GM19468 (cell line): ENCODE data around the gene BTBD10.

ENCODE experiments used
- ATAC-seq: cut with Tn5 transposase; IDR thresholded peaks from one replicate; pipeline ENCODE4 v1.9.1; 2021; ENCODE audit warnings: mild to moderate bottlenecking, moderate library complexity, moderate number of reproducible peaks; ENCODE audit not compliant: unreplicated experiment; ENCODE audit errors: extremely low read depth

Gene BTBD10

GRCh38 chr11:13462901-13463778 lies at the start of gene BTBD10:
Gene BTBD10 (minus strand): TSS chr11:13463222. CDS start chr11:13445124, 18,098 bp downstream.
- ATAC-seq = peak; percentile 97

- ATAC-seq = no peak
These were observed 40.4 kb upstream of the BTBD10 start for GRCh38 chr11:13503393-13503792.

GRCh38 chr11:13502492-13502891 lies 39.5 kb upstream of the BTBD10 start:
- no peak for ATAC-seq

DNA sequence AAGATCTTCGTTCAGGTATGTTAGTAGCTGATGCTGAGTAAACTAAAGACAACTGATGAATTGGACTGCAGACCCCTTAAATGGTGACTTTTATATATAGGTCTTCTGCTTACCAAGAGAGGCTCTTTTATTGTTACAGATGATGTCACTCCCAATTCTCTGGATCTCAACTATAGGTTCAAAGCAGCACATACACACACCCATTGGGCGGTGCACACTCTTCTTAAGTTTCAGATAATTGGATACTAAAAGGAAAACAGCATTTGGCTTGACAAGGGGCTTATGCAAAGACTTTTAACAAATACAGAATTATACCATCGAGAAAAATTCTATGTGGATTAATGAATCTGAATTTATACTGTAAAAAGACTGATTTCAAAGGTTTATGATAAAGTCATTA lies 32.9 kb upstream of the BTBD10 start, which contains the start of gene PTH:
TSS of gene PTH (minus strand) at position 69 of the 400 bp plus-strand sequence. CDS start 3,142 bp downstream, outside the sequence.
- ATAC-seq = no peak

DNA sequence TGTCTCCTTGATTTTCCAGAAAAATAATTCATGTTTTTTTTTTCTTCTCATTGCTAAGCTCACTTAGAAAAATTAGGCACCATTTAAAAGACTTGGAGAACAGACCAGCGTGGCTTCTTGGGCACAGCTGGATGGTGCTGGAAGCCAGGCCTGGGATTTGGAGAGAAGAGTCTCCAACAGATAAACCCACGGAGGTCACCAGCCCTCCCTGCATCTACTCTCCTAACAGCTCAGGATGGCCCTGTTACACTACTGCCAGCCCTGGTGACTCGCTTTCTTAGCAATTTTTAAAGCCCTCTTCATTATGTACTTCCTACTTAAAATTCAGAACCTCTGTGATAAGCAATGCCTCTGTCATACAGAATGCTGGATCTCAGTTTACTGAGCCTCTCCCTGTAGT lies 31.0 kb upstream of the BTBD10 start:
- no peak for ATAC-seq

DNA sequence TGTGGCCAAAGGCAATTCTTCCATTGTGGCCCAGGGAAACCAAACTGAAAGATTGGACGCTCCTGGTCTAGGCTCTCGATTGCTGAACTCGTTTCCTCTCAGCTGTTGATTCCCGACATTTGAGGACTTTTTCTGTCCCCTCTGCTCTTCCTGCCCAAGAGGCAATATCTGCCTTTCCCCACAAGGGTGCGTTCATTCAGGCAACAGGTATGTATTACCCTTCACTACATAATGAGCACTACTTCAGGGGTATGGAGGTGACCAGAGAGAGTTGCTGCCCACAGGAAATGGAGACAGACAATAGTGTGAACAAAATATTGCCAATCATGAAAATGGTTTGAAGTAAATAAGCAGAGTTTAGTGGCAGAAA lies 24.6 kb upstream of the BTBD10 start:
- ATAC-seq = no peak

DNA sequence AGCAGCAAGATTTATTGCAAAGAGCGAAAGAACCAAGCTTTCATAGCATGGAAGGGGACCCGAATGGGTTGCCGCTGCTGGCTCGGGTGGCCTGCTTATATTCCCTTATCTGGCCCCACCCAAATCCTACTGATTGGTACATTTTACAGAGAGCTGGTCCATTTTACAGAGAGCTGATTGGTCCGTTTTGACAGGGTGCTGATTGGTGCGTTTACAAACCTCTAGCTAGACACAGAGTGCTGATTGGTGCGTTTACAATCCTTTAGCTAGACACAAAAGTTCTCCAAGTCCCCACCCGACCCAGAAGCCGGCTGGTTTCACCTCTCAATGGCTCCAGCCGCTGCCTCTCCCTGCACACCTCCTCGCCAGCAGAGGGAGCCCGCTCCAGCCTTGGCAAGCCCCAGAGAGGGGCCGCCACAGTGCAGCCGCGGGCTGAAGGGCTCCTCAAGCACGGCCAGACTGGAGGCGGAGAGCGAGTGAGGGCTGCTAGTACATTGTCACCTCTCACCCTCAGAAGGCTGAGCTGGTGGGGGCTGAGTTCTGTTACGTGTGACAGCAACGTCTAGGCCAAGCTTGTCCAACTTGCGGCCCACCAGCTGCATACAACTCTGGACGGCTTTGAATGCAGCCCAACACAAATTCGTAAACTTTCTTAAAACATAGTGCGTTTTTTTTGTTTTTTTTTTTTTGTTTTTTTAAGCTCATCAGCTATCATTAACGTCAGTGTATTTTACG lies 24.1 kb upstream of the BTBD10 start:
- ATAC-seq = no peak

DNA sequence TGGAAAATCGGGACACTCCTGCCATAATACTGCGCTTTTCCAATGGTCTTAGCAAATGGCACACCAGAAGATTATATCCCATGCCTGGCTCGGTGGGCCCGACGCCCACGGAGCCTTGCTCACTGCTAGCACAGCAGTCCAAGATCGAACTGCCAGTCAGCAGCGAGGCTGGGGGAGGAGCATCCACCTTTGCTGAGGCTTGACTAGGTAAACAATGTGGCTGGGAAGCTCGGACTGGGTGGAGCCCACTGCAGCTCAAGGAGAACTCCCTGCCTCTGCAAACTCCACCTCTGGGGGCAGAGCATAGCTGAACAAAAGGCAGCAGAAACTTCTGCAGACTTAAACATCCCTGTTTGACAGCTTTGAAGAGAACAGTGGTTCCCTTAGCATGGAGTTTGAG lies 17.2 kb upstream of the BTBD10 start:
- no peak for ATAC-seq

GRCh38 chr11:13479688-13480087 lies 16.7 kb upstream of the BTBD10 start:
- no peak for ATAC-seq

GRCh38 chr11:13475091-13475490 lies 12.1 kb upstream of the BTBD10 start:
- no peak for ATAC-seq

GRCh38 chr11:13473013-13473722 lies 10.1 kb upstream of the BTBD10 start:
- no peak for ATAC-seq

GRCh38 chr11:13468750-13469149 lies 5.7 kb upstream of the BTBD10 start:
- ATAC-seq = no peak

DNA sequence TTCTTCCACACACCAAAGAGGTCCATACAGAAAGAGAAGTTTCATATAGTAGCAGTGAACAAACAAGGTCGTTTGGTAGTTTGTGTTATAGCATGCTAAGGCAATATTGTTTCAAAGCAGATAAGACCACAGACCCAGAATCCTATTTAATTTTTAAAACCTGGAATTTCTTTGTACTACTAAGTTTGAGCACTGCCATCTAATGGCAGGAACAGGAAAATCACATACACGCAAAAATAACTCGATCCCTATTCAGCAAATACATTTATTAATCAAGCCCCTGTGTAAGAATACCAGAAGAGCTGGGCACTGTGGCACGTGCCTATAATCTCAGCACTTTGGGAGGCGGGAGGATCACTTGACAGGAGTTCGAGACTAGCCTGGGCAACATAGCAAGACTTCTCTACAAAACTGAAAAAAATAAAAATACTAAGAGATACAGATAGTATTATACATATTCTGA lies 2.9 kb upstream of the BTBD10 start:
- no peak for ATAC-seq

DNA sequence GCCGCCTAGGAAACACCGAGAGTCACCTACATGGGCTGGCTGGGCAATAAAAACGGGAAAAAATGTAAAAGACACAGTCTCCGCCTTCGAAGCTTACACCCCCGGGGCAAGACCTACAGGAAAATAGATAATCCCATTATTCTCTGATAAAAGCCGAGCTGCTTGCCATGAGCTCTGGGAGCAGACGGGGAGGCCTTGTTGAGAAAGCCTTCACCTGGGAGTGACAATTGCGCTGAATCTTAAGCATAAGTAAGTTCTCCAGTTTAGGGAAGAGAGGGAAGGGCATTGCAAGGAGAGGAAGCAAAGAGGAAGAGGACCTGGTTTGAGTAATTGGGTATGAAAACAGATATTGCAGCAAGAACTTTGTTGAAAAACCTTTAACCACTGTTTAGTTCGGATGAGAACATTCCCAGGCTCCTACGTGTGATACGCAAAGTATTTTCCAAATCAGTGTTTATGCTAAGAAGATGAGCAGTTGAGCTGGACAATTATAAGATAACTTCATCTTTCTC lies 813 bp upstream of the BTBD10 start:
- no peak for ATAC-seq

GRCh38 chr11:13462311-13462900 lies 616 bp downstream of the BTBD10 start:
- no peak for ATAC-seq

GRCh38 chr11:13461291-13461690 lies 1.7 kb downstream of the BTBD10 start:
- no peak for ATAC-seq

- ATAC-seq = no peak
These were observed 12.1 kb downstream of the BTBD10 start for GRCh38 chr11:13450832-13451397.

DNA sequence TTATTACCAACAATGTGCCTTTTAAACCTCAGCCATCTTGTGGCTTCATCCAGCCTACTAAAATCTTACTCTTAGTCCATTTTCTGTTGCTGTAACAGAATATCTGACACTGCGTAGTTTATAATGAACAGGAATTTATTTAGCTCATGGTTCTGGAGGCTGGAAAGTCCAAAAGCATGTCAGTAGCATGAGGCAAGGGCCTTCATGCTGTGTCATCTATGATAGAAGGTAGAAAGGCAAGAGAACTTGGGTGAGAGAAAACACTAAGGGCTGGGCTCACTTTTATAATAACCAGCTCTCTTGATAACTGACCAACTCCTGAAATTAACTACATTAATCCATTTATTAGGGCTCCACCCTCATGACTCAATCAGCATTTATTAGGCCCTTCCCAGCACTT lies 13.5 kb downstream of the BTBD10 start:
- ATAC-seq = no peak

DNA sequence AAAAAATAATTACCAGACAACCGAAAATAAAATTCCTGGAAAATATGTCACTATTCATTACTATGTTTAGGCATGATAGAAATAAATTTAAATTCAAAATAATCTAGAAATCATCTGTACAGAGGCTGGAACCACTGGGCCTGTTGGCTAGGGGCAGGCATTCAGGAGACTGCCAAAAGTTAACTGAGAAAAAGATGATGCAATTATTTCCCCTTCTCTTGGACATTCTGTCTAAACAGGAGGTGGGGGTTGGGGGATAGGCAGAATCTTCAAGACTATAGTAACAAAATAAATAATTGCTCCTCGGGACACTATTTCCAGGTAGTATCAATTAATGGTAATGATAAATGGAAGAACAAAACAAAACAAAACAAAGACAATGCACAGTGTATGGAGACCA lies 14.1 kb downstream of the BTBD10 start:
- ATAC-seq = no peak

- ATAC-seq = no peak
These were observed 16.6 kb downstream of the BTBD10 start for GRCh38 chr11:13446444-13446843.
